AG08395 (cell line): ENCODE measurements around the gene HSD17B8.
"Not testable (repeated sequence)": the region's sequence is repeated elsewhere in the genome, so short reads cannot be mapped to it uniquely, and the experiment has no call there.

Source experiments
- DNase-seq: peaks from one replicate; pipeline ENCODE4 v3.0.0; 2012; ENCODE audit warnings: mixed read lengths, low spot score

The HSD17B8 gene

GRCh38 chr6:33206027-33206863 lies 1.8 kb downstream of the HSD17B8 start:
- peak; percentile 31 for DNase-seq

DNA sequence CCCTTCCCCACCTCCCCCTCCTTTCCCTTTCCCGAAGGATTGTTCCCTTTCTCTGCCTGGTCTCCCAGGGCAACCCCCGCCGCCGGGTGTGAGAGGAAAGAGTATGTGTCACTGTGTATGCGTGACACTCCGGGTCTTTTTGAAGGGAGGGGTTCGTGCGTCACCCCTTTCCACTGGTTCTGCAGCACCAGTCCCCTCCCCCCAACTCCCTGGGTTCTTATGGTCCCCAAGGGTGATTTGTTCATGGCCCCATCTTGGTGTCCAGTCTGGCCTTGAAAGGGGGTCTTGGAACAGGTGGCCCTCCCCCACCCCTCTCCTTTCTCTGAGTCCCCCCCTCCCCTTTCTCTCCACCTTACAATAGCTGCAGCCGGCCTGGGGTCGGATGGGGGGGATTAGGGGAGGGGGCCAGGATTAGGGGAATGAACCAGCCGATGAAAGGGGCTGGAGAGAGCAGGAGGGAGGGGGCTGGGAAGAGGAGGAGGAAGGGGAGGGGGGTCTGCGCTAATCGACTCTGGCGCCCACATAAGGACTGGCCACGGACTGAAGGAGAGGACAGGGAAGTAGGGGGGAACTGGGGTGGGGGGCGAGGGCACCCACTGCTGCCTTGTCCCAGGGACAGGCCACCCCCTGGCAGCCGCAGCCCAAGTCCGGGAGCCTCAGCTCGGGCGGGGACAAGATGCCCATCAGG lies 2.6 kb downstream of the HSD17B8 start:
- DNase-seq = peak; percentile 78

DNA sequence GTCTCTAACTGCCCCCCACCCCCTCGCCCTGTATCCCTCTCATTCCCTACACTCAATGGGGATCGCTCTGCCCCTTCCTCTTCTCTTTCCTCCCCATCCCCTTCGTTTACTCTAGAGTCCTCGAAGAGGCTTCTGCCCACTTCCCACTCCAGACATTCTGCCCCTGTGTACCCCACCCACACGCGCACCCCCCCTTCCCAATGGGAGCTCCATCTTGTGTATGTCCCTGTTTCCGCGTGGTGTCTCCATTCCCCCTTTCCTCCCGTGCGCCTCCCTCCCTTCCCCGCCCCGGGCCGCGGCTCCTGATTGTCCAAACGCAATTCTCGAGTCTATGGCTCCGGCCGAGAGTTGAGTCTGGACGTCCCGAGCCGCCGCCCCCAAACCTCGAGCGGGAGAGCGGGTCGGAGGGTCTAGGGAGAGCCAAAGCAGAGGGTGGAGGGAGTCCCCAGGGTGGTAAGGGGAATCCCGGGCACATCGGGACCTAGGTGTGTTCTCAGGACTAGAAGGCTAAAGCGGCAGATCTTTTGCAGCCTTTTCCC lies 3.2 kb downstream of the HSD17B8 start:
- DNase-seq = peak; percentile 61

DNA sequence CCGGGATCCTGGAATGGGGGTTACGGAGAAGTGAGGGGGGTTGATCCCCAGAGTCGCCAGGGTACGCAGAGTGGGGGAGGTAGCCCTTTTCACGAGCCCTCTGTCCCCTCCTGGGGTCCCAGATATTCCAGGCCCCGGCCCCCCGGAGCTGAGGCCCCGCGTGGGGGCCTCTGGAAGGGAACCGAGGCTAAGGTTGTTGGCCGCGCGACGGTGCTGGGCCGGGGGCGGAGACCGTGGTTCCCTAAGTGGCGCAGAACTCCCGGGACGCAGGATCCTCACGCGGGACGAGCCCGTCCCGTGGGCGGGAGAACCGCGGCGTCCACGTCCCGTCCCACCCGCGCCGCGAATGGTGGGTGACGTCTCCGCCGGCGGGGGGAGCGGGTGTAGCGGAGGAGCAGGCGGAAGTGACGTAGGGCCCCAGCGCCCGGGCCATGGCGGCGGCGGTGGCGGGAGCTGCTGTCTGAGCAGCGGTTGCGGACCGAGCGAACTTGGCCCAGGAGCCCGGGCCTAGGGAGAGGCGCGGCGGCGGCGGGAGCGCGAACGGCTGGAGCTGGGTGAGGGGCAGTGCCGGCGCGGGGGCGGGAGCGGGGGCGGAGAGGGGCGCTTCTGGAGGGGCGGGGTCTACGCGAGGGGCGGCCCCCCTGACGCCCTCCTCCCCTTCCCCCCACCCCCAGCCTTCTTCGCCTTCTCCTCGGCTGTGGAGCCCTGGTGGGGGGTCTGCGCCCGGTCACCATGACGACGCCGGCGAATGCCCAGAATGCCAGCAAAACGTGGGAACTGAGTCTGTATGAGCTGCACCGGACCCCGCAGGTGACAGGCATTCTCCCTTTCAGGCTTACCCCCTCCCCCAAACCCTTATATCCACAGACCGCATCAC lies 3.9 kb downstream of the HSD17B8 start, which contains the start of gene RING1:
RING1 (plus strand) TSS at position 410 of the 877 bp plus-strand sequence; CDS start at position 733, 323 bp downstream.
- DNase-seq = peak; percentile 95

- DNase-seq = no peak
Measured at GRCh38 chr6:33209856-33210255, 5.4 kb downstream of the HSD17B8 start.

GRCh38 chr6:33211136-33211535 lies 6.7 kb downstream of the HSD17B8 start:
- no peak for DNase-seq

- DNase-seq = no peak
Measured at GRCh38 chr6:33211666-33212422, 7.4 kb downstream of the HSD17B8 start.

DNA sequence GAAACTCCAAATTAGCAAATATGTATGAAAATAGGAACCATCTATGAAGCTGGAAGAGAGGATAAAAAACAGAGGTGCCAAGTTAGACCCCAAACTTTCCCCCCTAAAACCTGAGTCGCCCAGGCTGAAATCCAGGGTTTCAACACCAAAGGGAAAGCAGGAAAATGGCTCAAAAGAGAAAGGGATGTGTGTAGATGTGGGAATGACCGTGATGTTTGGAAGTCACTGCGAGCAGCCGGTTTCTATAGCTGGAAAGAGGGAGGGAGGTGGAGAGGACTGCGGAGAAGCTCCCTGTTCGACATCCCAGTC lies 8.4 kb downstream of the HSD17B8 start:
- DNase-seq = no peak

DNA sequence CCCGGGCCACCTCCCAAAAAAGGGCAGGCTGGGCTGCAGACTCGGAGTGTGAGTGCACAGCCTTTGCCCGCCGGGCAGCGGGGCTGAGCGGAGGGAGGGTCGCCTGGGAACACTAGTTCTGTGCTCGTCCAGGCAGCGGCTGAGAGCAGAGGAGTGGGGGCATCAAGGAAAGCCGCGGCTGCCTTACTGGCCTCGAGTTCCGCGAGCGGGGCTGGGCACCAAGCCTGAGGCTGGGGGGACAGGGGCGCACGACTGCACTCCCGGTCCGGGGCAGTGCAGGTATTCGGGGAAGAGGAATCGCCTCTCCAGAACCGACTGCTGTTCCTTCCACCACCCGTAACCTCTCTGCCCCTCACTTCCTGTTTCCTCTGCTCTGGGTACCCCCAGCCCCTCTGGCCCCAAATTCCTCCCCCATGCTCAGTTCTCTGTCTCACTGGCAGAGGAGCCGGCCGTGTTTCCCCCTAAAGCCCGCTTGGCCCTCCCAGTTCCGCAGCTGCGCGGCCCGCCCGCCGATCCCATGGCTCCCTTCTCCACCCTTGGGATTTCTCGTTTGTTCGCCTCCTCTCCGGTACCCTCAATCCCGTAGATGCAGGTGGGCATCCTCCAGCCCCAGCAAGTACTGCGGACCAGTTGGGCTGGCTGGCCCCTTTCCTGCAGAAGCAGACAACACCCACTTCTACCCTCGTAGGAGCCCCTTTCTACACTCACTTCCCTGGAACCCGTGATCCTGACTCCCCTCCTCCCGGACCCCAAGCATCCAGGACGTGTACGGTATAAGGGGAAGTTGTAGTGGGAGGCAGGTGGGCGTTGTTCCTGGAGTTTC lies 8.9 kb downstream of the HSD17B8 start:
- DNase-seq = peak; percentile 51

- no peak for DNase-seq
Measured at GRCh38 chr6:33213989-33214335, 9.5 kb downstream of the HSD17B8 start.

DNA sequence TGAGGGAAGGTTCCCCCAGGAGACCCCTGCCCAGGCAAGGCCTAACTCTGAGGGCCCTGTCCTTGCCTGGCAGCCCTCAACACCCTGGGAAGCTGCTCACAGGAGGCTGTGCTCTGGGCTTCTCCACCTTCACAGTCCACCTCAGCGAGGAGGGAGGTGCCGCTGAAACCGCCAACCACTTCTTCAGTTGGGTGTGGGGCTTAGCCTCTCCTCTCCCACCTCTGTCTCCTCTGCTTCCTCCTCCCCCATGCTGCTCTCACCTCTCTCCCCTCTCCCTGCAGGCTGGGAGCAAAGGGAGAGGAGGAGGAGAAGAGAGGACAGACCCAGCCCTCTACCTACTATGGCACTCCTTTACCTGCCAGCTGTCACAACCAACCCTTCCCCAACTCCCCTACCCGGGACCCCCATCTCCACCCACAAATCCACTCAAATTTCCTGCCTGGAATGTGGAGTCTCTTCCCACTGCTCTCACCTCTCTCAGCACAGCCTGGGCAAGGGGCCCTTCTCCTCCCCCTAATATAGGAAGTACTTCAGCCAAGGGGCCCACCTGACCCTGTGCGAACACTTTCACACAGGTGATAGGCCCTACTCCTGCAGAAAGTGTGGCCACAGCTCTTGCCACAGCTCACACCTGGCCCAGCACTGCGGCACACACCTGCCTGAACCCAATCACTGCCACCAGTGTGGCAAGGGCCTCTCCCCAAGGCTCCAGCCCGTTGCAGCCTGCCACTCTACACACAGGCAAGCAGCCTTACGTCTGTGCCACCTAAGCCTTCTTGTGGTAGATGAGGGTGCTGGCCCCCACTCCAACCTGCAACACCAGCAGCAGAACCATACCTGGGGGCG lies 11.0 kb downstream of the HSD17B8 start:
- no peak for DNase-seq

- DNase-seq = no peak
Measured at GRCh38 chr6:33216117-33216649, 11.7 kb downstream of the HSD17B8 start.

- no peak for DNase-seq
Measured at GRCh38 chr6:33217246-33217645, 12.8 kb downstream of the HSD17B8 start.

- peak; percentile 32 for DNase-seq
Measured at GRCh38 chr6:33217681-33218080, 13.2 kb downstream of the HSD17B8 start.

DNA sequence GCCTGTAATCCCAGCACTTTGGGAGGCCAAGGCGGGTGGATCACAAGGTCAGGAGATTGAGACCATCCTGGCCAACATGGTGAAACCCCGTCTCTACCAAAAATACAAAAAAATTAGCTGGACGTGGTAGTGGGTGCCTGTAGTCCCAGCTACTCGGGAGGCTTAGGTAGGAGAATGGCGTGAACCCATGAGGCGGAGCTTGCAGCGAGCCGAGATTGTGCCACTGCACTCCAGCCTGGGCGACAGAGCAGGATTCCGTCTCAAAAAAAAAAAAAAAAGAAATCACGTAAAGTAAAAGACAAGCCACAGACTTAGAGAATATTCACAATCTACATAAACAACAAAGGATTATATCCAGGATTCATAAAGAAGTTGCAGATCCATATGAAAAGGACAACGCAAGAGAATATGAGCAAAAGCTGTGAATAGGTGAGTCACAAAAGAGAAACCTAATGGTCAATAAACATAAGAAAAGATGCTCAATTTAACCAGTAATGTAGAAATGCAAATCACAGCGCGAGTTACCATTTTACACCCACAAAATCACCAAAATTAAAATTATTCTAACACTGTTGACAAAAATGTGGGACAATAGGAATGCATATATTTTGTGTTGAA lies 22.2 kb downstream of the HSD17B8 start:
- not testable (repeated sequence) for DNase-seq

DNA sequence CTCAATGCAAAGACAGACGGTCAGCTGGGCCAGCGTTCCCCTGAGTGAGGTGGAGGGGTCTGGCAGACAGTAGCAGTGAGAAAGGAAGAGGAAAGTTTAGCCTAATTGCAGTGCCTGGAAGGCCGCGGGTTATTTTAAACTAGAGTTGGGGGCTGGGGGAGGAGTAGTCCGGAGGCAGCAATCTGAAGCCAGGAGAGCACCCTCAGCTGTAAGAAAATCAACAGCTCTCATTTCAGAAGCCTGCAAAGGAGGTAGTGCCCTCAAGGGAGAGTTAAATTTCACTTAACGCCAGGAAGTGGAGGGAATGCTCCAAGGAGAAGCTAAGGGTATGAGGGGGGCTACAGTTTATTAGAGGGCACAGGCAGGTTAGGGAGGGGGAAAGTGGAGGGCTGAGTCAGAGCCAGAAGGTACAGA lies 30.8 kb downstream of the HSD17B8 start:
- DNase-seq = no peak

DNA sequence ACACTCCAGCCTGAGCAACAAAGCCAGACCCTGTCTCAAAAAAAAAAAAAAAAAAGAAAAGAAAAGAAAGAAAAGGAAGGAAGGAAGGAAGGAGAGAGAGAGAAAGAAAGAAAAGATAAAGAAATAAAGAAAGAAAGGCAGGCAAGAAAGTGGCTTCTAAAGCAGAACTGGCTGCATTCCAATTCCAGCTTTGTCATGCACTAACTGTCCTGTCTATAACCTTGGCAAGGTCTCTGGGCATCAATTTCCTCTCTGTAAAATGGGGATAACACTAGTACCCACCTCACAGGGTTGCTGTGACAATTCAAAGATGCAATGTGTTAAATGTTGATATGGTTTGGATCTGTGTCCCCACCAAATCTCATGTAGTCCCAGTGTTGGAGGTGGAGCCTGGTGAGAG lies 31.9 kb downstream of the HSD17B8 start:
- no peak for DNase-seq

- no peak for DNase-seq
Measured at GRCh38 chr6:33236852-33237251, 32.4 kb downstream of the HSD17B8 start.

DNA sequence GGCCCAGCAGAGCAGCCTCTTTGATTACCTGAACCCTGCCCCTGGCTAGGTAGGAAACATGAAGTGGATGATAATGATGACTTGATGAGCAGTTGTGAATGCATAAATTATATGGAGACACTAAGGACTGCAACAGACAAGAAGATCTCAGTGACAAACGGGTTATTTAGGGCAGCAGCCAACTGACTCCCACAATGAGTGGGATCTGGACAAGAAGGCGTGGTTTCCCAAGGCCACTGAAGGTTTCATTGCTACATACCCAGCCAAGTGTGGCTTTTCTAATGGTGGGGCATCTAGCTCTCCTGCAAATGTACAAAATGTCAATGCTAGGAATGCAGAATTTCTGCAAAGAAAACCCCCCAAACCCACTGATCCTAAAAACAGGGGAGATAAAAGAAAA lies 33.3 kb downstream of the HSD17B8 start:
- DNase-seq = no peak
